GM23338 (cell line): ENCODE results near the gene GAB2.

Experiments
- CTCF ChIP-seq, 2 experiments: fragments of 200-600 bp in 1 of 2; sonication (generic) in 1 of 2; conservative IDR thresholded peaks; 2 replicates each; pipeline versions ENCODE4 v1.5.1 to v1.6.1; 2016 to 2017; ENCODE audit warnings: antibody characterized with exemption in 2 of 2, low read depth in 2 of 2, mild to moderate bottlenecking in 2 of 2, moderate library complexity in 1 of 2
- EZH2 ChIP-seq: fragments of 200-600 bp; sonication (generic); IDR thresholded peaks from one replicate; pipeline ENCODE4 v1.8.0; 2017; ENCODE audit warnings: antibody characterized with exemption, mild to moderate bottlenecking, low read depth; ENCODE audit not compliant: unreplicated experiment
- EZH2phosphoT487 ChIP-seq: fragments of 200-600 bp; sonication (generic); IDR thresholded peaks from one replicate; pipeline ENCODE4 v1.8.1; 2018; ENCODE audit warnings: antibody characterized with exemption; ENCODE audit not compliant: unreplicated experiment
- JUNB ChIP-seq: IDR thresholded peaks from one replicate; pipeline ENCODE4 v1.6.1; 2016; ENCODE audit warnings: antibody characterized with exemption; ENCODE audit not compliant: unreplicated experiment
- POLR2AphosphoS5 ChIP-seq: IDR thresholded peaks from 2 replicates; pipeline ENCODE4 v1.6.1; 2016; ENCODE audit warnings: antibody characterized with exemption, low read depth
- REST ChIP-seq: IDR thresholded peaks from one replicate; pipeline ENCODE4 v1.6.1; 2018; ENCODE audit warnings: antibody characterized with exemption; ENCODE audit not compliant: unreplicated experiment

- TF ChIP-seq CTCF (conservative IDR thresholded peaks at IDR 0.05; ENCODE audit: low read depth in 2 of 2) (no peak), EZH2phosphoT487 (no peak), JUNB (no peak), POLR2AphosphoS5 (no peak), REST (no peak), EZH2 (no peak)
Measured at GRCh38 chr11:78310500-78310909, 107.1 kb downstream of the GAB2 start.
